EH (cell line): ENCODE results near the gene NRIP2.
A peak's percentile ranks its signal among the peaks of the same experiment; 100 is the strongest.
"Not testable (repeated sequence)": the region's sequence is repeated elsewhere in the genome, so short reads cannot be mapped to it uniquely, and the experiment has no call there.

Experiments used
- DNase-seq: peaks from one replicate; pipeline ENCODE4 v3.0.0-alpha.2; 2015; ENCODE audit warnings: low read depth

Gene NRIP2

GRCh38 chr12:2834581-2835491 lies at the start of gene NRIP2:
Gene NRIP2, minus strand, starts transcription at chr12:2835035. Its CDS starts 52 bp downstream, at chr12:2834983.
- DNase-seq = peak; percentile 35

- no peak for DNase-seq
These were observed 45.0 kb upstream of the NRIP2 start for GRCh38 chr12:2879853-2880252.

- peak; percentile 50 for DNase-seq
These were observed 43.3 kb upstream of the NRIP2 start for GRCh38 chr12:2877953-2878732.

GRCh38 chr12:2877047-2877952 lies 42.5 kb upstream of the NRIP2 start, which contains the start of the genes FOXM1 and RHNO1:
Gene FOXM1, minus strand, starts transcription at chr12:2877174. Its CDS starts 2,696 bp downstream, at chr12:2874478.
Gene RHNO1, plus strand, starts transcription at chr12:2877223. Its CDS starts 8,144 bp downstream, at chr12:2885367.
- DNase-seq = peak; percentile 90

GRCh38 chr12:2876431-2877046 lies 41.7 kb upstream of the NRIP2 start:
- peak; percentile 43 for DNase-seq

GRCh38 chr12:2868986-2869632 lies 34.3 kb upstream of the NRIP2 start:
- peak; percentile 48 for DNase-seq

GRCh38 chr12:2864198-2864597 lies 29.4 kb upstream of the NRIP2 start:
- DNase-seq = no peak

GRCh38 chr12:2863402-2863801 lies 28.6 kb upstream of the NRIP2 start:
- DNase-seq = not testable (repeated sequence)

- no peak for DNase-seq
These were observed 28.0 kb upstream of the NRIP2 start for GRCh38 chr12:2862876-2863275.

GRCh38 chr12:2860170-2860569 lies 25.3 kb upstream of the NRIP2 start:
- no peak for DNase-seq

- no peak for DNase-seq
These were observed 24.1 kb upstream of the NRIP2 start for GRCh38 chr12:2858944-2859421.

- no peak for DNase-seq
These were observed 23.5 kb upstream of the NRIP2 start for GRCh38 chr12:2858334-2858733.

GRCh38 chr12:2857576-2857975 lies 22.7 kb upstream of the NRIP2 start:
- no peak for DNase-seq

- DNase-seq = no peak
These were observed 22.2 kb upstream of the NRIP2 start, which contains the start of gene TEX52 for GRCh38 chr12:2857021-2857431. Gene TEX52, minus strand, starts transcription at chr12:2857039. Its CDS starts 13 bp downstream, at chr12:2857026.

GRCh38 chr12:2856051-2856450 lies 21.2 kb upstream of the NRIP2 start:
- peak; percentile 20 for DNase-seq

GRCh38 chr12:2855546-2855945 lies 20.7 kb upstream of the NRIP2 start:
- DNase-seq = no peak

GRCh38 chr12:2854669-2855453 lies 20.0 kb upstream of the NRIP2 start:
- DNase-seq = no peak

- peak; percentile 85 for DNase-seq
These were observed 18.8 kb upstream of the NRIP2 start for GRCh38 chr12:2853626-2854025.

GRCh38 chr12:2851931-2852330 lies 17.1 kb upstream of the NRIP2 start:
- DNase-seq = peak; percentile 19

- peak; percentile 76 for DNase-seq
These were observed 10.4 kb upstream of the NRIP2 start for GRCh38 chr12:2845280-2845679.
